GM12878 (cell line): ENCODE measurements around the gene IFITM2.

Experiments
- CREM ChIP-seq: IDR thresholded peaks from 2 replicates; pipeline ENCODE4 v1.6.1; 2014; ENCODE audit warnings: antibody characterized with exemption, low read depth
- EZH2 ChIP-seq: IDR thresholded peaks from 2 replicates; pipeline ENCODE4 v1.6.1; 2012; ENCODE audit warnings: low read depth, mild to moderate bottlenecking, control low read depth, inconsistent platforms, low read length, borderline replicate concordance; ENCODE audit not compliant: control insufficient read depth
- POLR2A ChIP-seq: IDR thresholded peaks from 2 replicates; pipeline ENCODE4 v1.6.1; 2011; ENCODE audit warnings: low read depth, mild to moderate bottlenecking, low read length
- POLR2AphosphoS5 ChIP-seq: IDR thresholded peaks from 2 replicates; pipeline ENCODE4 v1.6.1; 2011; ENCODE audit warnings: mild to moderate bottlenecking, low read length, inconsistent platforms
- STAT1 ChIP-seq: fragments of 450-650 bp; conservative IDR thresholded peaks from 2 replicates; pipeline ENCODE4 v1.6.1; 2014; ENCODE audit warnings: antibody characterized with exemption, mild to moderate bottlenecking
- TAF1 ChIP-seq: IDR thresholded peaks from 2 replicates; pipeline ENCODE4 v1.6.1; 2011; ENCODE audit warnings: mild to moderate bottlenecking, low read depth, low read length, borderline replicate concordance
- YY1 ChIP-seq: IDR thresholded peaks from 2 replicates; pipeline ENCODE4 v1.6.1; 2011; ENCODE audit warnings: low read depth, mild to moderate bottlenecking, low read length
- ZZZ3 ChIP-seq: IDR thresholded peaks from 2 replicates; pipeline ENCODE4 v1.6.1; 2011; ENCODE audit warnings: low read depth; ENCODE audit not compliant: control insufficient read depth, insufficient read length
- TF ChIP-seq, protein P1 (sequence below): fragments of 450-650 bp; IDR thresholded peaks from 2 replicates; pipeline ENCODE4 v1.6.1; 2016; ENCODE audit warnings: mild to moderate bottlenecking
- TF ChIP-seq, protein P2 (sequence below), 3 experiments: IDR thresholded peaks in 2 of 3; conservative IDR thresholded peaks in 1 of 3; 2 replicates each; pipeline ENCODE4 v1.5.1; 2011; ENCODE audit warnings: low read depth in 3 of 3, low read length in 3 of 3, mild to moderate bottlenecking in 3 of 3, control low read depth in 2 of 3, moderate library complexity in 2 of 3, inconsistent platforms in 1 of 3, mixed read lengths in 1 of 3; ENCODE audit not compliant: control insufficient read depth in 2 of 3, insufficient read depth in 1 of 3; ENCODE audit errors: extremely low read depth in 1 of 3
- TF ChIP-seq, protein P3 (sequence below): IDR thresholded peaks from 2 replicates; pipeline ENCODE4 v1.6.1; 2011; ENCODE audit warnings: borderline replicate concordance, low read depth, mild to moderate bottlenecking, moderate library complexity, mixed read lengths, low read length; ENCODE audit not compliant: insufficient read depth; ENCODE audit errors: extremely low read length
- TF ChIP-seq, protein P4 (sequence below): fragments of 450-650 bp; formaldehyde crosslinking; IDR thresholded peaks from 2 replicates; pipeline ENCODE4 v1.5.0; 2022; ENCODE audit warnings: mild to moderate bottlenecking, missing genetic modification characterization

DNA sequence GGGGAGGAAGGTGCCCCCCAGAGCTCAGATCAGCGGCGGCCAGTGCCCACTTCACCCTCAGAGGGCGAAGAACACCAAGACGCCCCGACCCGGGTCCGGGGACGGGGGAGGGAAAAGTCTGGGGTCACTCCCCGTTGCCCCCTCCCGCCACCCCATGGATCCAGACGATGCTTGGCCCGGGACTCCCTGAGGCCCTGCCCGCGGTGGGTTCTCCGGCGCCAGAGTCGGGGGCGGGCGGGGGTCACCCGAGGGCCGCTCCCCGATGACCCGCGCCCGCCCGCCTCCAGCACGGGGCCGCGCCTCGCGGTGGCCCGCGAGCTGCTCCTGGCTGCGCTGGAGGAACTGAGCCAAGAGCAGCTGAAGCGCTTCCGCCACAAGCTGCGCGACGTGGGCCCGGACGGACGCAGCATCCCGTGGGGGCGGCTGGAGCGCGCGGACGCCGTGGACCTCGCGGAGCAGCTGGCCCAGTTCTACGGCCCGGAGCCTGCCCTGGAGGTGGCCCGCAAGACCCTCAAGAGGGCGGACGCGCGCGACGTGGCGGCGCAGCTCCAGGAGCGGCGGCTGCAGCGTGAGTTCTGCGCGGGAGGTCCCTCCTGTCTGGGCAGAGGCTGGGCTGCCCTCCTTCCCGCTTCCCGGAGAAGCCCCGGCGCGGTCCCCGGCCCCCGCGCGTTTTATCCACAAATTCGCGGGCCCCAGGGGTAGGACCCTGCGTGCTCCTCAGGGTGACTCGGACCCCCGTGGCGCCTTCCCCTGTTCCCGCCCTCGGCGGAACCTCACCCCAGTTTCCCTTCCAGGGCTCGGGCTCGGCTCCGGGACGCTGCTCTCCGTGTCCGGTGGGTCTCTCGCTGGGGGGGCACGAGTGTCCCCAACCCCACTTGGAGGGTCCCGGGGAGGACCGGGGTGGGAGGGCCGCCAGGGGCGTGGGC lies 28.3 kb upstream of the IFITM2 start:
- no peak for TF ChIP-seq POLR2AphosphoS5
- no peak for TF ChIP-seq TAF1
- TF ChIP-seq POLR2A: no peak
- TF ChIP-seq YY1: no peak
- TF ChIP-seq, protein P1, sequence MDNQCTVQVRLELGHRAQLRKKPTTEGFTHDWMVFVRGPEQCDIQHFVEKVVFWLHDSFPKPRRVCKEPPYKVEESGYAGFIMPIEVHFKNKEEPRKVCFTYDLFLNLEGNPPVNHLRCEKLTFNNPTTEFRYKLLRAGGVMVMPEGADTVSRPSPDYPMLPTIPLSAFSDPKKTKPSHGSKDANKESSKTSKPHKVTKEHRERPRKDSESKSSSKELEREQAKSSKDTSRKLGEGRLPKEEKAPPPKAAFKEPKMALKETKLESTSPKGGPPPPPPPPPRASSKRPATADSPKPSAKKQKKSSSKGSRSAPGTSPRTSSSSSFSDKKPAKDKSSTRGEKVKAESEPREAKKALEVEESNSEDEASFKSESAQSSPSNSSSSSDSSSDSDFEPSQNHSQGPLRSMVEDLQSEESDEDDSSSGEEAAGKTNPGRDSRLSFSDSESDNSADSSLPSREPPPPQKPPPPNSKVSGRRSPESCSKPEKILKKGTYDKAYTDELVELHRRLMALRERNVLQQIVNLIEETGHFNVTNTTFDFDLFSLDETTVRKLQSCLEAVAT: no peak
- TF ChIP-seq, protein P2, sequence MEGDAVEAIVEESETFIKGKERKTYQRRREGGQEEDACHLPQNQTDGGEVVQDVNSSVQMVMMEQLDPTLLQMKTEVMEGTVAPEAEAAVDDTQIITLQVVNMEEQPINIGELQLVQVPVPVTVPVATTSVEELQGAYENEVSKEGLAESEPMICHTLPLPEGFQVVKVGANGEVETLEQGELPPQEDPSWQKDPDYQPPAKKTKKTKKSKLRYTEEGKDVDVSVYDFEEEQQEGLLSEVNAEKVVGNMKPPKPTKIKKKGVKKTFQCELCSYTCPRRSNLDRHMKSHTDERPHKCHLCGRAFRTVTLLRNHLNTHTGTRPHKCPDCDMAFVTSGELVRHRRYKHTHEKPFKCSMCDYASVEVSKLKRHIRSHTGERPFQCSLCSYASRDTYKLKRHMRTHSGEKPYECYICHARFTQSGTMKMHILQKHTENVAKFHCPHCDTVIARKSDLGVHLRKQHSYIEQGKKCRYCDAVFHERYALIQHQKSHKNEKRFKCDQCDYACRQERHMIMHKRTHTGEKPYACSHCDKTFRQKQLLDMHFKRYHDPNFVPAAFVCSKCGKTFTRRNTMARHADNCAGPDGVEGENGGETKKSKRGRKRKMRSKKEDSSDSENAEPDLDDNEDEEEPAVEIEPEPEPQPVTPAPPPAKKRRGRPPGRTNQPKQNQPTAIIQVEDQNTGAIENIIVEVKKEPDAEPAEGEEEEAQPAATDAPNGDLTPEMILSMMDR (IDR thresholded peaks at IDR 0.05 in 2 of 3, conservative IDR thresholded peaks at IDR 0.05 in 1 of 3; ENCODE audit: control insufficient read depth in 2 of 3, extremely low read depth in 1 of 3, insufficient read depth in 1 of 3, low read depth in 3 of 3, low read length in 3 of 3): no peak
- TF ChIP-seq ZZZ3: no peak
- TF ChIP-seq, protein P3, sequence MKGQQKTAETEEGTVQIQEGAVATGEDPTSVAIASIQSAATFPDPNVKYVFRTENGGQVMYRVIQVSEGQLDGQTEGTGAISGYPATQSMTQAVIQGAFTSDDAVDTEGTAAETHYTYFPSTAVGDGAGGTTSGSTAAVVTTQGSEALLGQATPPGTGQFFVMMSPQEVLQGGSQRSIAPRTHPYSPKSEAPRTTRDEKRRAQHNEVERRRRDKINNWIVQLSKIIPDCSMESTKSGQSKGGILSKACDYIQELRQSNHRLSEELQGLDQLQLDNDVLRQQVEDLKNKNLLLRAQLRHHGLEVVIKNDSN: no peak
- TF ChIP-seq, protein P4, sequence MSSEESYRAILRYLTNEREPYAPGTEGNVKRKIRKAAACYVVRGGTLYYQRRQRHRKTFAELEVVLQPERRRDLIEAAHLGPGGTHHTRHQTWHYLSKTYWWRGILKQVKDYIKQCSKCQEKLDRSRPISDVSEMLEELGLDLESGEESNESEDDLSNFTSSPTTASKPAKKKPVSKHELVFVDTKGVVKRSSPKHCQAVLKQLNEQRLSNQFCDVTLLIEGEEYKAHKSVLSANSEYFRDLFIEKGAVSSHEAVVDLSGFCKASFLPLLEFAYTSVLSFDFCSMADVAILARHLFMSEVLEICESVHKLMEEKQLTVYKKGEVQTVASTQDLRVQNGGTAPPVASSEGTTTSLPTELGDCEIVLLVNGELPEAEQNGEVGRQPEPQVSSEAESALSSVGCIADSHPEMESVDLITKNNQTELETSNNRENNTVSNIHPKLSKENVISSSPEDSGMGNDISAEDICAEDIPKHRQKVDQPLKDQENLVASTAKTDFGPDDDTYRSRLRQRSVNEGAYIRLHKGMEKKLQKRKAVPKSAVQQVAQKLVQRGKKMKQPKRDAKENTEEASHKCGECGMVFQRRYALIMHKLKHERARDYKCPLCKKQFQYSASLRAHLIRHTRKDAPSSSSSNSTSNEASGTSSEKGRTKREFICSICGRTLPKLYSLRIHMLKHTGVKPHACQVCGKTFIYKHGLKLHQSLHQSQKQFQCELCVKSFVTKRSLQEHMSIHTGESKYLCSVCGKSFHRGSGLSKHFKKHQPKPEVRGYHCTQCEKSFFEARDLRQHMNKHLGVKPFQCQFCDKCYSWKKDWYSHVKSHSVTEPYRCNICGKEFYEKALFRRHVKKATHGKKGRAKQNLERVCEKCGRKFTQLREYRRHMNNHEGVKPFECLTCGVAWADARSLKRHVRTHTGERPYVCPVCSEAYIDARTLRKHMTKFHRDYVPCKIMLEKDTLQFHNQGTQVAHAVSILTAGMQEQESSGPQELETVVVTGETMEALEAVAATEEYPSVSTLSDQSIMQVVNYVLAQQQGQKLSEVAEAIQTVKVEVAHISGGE (CRISPR knock-in tag): no peak
- TF ChIP-seq CREM: no peak
- TF ChIP-seq STAT1: no peak
- TF ChIP-seq EZH2: no peak
